ENCODE data around the gene DMAC2L.
"Not testable (repeated sequence)": the region's sequence is repeated elsewhere in the genome, so short reads cannot be mapped to it uniquely, and the experiment has no call there.

Gene DMAC2L, protein sequence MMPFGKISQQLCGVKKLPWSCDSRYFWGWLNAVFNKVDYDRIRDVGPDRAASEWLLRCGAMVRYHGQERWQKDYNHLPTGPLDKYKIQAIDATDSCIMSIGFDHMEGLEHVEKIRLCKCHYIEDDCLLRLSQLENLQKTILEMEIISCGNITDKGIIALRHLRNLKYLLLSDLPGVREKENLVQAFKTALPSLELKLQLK

DNA sequence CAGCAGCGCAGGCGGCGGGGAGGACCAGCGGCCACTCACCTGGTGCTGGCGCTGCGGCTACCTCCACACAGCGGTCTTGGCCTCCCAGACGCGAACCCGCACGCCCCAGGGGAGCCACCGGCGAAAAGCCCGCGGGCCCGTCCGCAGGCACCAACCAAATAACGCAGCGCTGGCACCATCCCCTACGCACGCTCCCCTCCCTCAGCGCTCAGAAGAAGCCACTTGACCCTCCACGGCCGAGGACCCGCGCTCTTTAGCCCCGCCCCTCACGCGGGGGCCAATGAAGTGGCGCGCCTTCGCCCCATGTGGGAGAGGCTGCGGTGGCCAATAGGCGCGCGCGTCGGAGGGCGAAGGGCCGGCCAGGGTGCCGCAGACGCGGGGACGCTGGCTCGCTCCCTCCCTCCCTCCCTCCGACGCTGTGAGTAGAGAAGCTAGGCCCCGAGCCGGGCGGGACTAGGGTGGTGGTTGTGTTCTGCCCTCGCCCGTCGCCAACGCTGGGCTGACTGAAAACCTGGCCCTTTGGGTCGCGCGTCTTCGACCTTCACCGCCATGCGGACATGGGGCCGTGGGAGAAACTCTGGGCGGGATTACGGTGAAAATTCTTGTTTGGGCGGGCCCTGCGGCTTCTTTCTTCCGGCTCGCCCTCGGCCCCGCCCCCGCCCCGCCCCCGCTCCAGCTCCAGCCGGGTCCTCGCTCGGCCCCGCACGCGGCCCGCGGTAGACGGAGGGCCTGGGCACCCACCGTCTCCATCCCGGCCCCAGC, at the start of gene DMAC2L, which contains the start of gene L2HGDH:
DMAC2L (plus strand) TSS at position 353 of the 762 bp plus-strand sequence. CDS start 9,164 bp downstream, outside the sequence.
L2HGDH (minus strand) TSS at position 258 of the 762 bp plus-strand sequence; CDS start at position 179, 79 bp downstream.
- no peak for FAIRE-seq

DNA sequence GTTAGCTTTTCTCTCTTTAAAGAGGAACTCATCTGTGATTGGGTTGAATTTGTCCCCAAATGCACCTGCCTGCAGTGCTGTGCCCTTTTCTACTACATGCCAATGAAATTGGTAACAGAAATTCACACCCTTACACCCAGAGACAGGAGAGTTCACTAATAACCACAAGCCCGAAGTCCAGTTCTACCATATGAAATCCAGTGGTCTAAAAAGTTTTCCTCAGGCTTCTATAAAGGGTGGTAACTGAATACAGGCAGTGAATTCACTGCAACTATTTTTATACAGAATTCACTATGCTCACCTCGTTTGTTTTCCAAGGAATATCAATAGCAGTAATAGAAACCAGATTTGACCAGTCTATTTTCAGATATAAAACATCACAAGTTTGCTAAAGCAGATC, 49.3 kb upstream of the DMAC2L start:
- no peak for FAIRE-seq

DNA sequence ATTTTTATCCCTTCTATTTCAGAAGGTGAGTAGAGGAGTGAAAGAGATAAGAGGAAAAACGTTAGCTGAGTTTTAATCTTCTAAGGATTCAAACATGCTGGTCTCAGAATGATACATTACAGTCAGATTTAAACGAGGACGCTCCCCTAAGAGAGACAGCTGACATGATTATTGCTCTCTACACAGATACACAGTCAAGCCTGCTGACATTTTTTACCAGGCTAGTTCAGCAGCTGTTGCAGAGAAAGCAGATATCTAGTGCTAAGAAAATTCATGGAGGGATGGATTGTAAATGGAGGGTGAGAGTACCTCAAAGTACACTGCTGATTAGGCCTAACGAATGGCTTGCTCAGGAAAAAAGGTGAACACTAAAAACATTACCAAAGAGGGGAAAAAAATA, 48.8 kb upstream of the DMAC2L start:
- no peak for FAIRE-seq

DNA sequence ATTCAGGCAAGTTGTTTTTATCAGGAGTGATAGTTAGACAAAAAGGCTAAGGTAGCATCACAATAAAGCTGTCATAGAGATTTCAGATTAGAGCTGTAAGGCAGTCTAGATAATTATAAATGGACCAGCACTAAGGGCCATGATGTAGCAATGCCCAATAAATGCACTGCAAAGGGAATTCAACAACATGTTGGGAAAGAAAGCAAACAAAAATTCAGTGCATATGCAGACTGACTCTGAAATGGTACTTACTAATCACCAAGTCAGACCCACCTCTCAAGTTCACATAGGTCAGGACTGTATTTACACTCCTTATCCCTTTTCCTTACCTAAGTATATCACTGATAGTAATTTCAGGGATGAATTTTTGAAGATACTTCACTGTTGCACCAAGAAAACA, 47.1 kb upstream of the DMAC2L start:
- no peak for FAIRE-seq

DNA sequence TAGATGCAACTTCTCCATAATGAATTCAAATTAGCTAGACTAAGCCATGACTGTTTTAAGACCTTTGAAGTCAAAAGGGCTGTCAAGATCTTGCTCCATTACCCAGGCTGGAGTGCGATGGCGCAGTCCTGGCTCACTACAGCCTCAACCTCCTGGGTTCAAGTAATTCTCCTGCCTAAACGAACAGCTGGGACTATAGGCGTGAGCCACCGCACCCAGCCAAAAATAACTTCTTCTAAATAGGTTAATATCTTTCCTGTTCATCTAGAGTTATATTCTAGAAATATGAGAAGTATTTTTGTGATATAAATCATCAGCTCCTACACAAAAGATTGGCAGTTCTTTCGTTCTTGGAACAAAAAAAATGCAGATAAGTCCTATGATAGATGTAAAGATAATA, 41.2 kb upstream of the DMAC2L start:
- FAIRE-seq: no peak

DNA sequence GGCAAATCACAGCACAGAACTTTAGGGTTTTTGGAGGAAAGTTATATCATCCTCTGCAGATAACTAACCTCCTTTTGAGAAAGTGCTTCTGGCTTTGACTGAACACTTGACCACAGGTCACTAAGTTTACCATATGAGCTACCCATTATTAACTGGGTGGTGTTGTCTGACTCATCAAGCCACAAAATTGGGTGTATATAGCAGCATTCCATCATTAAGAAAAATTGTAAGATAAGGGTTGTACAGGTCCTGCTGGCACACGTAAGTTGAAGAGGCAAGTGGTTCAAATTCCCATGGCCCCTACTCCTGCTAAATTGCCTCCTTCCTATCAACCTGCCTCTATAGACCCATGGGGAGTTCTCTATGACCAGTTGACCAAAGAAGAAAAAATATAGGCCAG, 39.6 kb upstream of the DMAC2L start:
- no peak for FAIRE-seq

DNA sequence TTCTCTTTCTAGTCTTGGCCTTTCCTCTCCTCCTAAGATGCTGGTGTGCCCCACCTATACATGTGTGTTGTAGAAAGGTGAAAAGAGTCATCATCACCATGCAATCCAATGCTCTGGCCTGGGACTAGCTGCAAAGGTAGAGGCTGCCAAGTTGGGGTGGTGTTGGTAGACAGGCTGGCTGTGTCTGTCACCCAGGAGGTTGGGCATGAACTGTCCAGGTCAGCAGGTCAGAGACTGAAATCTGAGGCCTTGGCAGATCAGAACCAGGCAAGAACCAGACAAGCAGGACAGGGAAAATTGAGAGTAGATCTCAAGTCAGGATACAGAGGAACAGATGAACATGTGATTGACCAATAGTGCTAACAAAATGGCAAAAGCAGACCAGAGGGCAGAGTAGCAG, 26.3 kb upstream of the DMAC2L start:
- no peak for FAIRE-seq

DNA sequence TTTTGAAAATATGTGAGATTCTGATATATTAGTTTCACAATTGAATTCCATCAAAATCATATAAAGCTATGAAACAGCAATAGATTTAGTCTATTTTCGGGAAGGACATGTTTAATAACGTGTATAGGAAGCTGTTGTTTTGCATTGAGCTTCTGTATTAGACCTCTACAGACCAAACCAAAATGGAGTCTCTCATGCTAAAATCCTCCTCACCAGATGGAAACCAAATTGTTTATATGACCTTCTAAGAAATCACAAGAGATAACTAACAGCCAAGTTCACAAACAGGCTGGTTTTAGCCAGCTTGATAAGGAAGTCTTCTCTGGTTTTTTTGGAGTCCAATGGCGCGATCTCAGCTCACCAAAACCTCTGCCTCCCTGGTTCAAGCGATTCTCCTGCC, 24.0 kb upstream of the DMAC2L start:
- no peak for FAIRE-seq

DNA sequence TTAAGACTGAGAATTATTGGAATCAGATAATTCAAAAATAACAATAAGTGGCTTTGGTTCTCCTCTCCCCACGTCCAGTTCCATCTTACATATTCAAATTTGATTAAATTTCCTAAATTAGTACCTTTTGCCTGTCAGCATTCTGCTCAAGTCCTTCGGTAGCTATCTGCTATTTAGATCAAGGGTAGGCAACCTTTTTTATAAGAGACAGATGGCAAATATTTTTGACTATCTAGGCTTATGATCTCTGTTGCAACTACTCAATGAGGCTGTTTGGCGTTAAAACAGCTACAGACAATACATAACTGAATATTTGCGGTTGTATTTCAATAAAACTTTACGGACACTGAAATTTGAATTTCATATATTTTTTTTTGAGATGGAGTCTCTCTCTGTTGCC, 21.8 kb upstream of the DMAC2L start:
- no peak for FAIRE-seq

DNA sequence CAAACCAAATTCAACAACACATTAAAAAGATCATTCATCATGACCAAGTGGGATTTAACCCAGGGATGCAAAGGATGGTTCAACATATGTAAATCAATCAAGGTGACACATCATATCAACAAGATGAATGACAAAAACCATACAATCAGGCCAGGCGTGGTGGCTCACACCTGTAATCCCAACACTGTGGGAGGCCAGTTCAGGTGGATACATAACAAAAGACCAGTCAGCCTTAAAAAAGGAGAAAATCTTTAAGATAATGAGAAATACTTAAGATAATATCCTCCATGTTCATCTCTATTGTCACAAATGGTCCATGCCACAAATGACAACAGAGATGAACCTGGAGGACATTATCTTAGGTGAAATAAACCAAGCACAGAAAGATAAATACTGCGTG, 12.5 kb upstream of the DMAC2L start:
- FAIRE-seq: no peak

DNA sequence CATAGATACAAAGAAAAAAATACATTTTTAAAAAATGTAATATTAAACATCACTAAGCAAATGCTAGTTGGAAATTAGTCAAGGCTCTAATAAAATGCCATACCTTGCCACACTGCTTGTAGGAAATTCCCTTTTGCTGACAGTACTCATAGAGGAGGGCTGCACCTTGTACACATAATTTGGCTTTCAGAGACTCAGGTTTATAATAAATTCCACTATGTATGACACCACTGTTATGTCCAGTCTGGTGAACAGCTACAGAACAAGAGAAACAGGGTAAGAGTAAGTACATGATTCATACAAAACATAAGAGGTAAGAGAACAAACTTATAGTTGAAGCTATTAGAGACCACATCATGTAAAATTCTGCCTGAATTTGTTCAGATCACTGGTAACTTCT, 10.2 kb upstream of the DMAC2L start:
- no peak for FAIRE-seq

DNA sequence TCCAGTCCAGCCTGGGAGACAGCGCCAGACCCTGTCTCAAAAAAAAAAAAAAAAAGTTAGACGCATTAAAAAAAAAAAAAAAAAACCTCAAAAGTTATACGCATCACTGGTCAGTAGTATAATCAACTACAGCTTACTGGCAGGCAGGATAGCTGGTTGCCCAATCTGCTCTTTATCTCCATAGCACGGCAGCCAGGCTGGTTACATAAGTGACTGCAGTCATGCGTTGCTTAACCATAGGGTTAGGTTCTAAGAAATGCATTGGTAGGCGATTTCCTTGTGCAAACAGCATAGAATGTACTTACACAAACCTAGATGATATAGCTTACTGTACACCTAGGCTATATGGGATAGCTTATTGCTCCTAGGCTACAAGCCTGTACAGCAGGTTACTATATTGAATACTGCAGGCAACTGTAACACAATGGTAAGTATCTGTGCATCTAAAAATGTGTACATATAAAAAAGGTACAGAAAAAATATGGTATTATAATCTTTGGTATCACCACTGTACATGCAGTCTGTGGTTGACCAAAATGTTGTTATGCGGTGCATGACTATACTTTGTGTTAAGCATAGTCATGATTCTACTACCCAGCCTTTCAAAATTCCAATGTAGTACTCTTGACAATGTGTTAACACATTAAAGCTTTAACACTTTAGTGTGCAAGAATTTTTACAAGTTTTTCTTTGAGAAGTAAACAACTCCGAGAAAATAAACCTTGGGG, 8.2 kb upstream of the DMAC2L start:
- no peak for FAIRE-seq

DNA sequence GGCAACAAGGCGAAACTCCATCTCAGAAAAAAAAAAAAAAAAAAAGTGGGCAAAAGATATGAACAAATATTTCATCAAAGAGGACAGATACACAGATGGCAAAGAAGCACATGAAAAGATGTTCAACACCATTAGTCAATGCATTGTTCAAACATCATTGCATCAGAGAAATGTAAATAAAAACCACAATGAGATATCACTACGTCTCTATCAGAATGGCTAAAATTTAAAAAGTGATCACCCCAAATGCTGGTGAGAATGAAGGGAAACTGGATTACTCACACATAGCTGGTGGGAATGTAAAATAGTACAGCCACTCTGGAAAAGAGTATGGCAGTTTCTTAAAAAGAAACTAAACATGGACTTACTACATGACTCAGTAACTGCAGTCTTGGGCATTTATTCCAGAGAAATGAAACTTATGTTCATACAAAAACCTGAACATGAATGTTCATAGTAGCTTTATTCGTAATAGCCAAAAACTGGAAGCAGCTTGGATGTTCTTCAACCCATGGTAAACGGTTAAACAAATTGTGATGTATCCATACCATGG, 3.7 kb upstream of the DMAC2L start:
- no peak for FAIRE-seq

DNA sequence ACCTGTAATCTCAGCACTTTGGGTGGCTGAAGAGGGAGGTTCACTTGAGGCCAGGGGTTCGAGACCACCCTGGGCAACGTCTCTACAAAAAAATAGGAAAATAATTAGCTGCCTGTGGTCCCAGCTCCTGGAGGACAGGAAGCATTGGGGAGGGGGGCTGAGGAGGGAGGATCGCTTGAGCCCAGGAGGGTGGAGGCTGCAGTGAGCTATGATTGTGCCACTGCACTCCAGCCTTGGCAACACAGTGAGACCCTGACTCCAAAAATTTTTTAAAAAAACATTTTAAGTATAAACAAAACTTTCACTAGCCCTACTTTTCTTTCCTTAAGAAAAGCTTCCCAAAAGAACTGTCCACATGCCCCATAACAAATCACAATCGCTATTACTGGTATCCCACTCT, 1.7 kb upstream of the DMAC2L start:
- no peak for FAIRE-seq

DNA sequence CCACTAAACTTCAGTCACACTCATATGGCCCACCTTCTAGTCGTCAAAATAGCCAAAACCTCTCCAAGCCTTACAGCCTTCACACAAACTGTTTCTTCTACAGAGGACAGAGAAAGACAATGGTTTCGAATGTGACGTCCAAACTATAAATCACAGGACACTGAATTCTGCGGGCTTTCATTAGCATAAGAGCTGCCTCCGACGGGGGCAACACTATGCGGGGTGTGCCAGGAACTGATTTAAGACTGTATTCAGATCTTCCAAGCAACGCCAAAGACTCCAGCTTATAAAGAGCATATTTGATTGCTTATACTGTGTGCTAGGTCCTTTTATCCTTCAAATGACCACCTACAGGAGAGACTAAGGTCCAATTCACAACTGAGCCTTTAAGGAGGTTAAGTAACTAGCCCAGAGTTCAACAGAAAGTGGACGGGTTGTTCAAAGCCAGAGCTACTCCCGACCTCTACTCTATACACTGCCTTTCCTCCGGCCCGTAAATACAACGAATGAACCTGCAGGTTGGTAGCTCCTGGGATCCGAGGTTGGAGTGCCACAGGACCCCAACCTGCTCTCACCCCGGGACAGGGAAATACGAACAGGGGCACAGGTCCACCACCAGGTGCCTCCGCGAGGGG, 670 bp upstream of the DMAC2L start:
- no peak for FAIRE-seq

DNA sequence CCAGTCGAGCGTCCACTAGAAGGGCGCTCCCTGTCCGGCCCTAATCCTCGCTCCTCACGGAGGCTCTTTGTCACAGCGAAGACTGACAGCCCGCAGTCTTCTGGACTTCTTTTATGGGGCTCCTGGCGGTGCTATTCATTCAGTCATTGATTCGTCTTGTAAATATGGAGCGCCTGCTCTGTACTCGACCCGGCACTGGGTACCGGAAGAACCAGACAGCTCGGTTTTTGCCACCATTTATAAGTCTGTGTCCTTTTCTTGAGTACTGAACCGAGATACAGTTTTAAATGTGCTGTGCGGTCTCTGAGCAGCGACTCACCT, 570 bp downstream of the DMAC2L start:
- FAIRE-seq: no peak

DNA sequence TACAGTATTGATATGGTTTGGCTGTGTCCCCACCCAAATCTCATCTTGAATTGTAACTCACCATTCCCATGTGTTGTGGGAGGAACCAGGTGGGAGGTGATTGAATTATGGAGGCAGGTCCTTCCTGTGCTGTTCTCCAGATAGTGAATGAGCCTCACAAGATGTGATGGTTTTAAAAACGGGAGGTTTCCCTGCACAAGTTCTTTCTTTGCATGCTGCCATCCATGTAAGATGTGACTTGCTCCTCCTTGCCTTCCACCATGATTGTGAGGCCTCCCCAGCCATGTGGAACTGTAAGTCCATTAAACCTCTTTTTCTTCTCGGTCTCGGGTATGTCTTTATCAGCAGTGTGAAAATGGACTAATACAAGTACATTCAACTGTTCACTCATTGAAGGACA, 2.0 kb downstream of the DMAC2L start:
- FAIRE-seq: not testable (repeated sequence)

DNA sequence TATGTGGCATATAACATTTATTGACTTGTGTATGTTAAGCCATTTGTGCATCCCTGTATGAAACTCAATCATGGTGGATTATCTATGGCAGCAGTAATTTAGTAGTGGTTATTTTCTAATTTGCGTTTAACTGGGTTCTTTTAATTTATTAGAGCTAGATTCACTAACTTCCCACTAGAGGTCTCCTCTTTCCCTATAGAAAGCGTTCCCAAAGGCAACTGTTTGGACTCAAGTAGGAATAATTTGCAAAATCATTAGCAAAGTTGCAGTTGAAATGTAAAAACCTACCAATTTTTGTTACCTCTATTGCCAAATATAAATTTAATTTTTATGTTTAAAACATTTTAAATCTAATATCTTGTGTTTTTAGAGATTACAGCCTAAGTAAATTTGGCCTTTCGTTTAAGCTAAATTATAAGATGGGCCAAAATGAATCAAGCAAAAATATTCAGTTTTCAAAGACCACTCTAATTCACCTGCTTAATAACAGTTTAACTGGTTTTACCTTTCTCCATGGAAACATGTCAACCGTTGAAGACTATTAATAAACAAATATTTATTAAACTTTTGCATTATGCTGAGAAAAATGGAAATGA, 6.0 kb downstream of the DMAC2L start:
- FAIRE-seq: no peak

DNA sequence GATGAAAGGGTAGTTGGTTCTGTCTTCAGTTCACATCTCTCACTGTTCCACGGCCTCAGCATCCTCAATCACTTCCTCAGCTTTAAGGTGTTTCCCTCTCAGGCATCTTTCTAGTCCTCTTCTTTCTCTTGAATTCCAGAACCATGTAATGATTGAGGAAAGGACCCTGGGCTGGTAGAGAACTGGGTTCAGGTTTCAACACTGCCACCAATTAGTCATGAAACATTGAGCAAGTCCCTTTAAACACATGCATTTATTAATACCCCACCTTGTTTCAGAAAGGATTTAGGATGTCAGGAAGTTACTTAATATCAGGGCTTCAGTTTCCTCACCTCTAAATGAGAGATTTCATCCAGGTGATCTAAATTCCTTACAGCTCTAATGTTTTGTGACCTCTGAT, 7.2 kb downstream of the DMAC2L start:
- no peak for FAIRE-seq

DNA sequence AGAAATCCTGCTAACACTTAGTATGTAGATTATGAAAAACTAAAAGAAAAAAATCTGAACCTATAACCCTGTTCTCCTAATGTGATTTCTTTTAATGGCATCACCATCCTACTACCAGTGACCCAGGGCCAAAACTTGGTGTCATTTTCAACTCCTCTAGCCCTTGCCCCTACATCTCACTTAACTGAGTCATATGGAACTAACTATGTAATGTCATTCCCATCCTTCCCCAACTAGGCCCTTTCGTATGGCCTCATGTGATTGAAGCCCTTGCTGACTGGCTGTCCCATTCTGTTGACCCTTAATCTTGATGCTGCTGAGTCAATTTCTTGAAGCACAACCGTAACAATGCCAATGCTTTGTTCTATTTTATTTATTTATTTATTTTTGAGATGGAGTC, 7.6 kb downstream of the DMAC2L start:
- no peak for FAIRE-seq

DNA sequence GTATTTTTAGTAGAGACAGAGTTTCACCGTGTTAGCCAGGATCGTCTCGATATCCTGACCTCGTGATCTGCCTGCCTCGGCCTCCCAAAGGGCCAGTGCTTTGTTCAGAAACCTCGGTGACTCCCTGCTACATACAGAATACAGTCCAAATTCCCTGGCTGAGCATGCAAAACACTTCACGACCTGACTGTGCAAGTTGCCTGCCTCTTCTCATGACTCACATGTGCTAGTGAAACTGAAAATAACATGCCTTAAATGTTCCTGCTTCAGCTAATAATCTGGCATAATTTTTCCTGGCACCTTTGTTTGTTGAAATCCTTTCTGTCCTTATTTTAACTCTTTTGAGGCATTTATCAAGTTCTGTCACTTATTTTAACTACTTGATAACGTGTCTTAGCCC, 8.2 kb downstream of the DMAC2L start:
- FAIRE-seq: no peak

DNA sequence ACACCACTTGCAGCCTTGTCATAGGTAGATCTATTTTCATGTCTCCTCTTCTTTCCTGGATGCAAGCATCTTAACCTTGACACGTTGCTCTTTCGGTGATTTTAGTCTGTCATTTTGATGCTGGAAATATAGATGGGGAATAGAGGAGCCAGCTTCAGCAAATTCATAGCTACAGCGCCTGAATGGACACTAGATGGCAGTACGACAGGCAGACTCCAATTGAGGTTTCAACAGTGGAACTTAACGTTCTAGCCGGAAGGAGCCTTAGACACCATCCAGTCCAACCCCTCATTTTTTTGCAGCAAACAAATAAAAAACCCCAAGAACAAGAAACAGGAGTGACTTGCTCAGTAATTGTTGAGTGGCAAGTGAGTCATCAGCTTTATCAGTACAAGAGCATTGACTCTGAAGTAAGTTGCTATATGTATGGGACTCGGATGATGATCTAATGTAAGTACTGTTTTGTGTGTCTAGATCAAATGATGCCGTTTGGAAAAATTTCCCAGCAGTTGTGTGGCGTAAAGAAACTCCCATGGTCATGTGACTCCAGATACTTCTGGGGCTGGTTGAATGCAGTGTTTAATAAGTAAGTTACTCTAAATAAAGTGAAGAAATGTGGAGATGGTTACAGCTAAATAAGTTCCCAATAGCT, 9.0 kb downstream of the DMAC2L start:
- no peak for FAIRE-seq
